Trophoblast cell (in vitro differentiated cells and primary cell): Measurements from ENCODE around the gene KIF16B.
"Not testable (repeated sequence)": the region's sequence is repeated elsewhere in the genome, so short reads cannot be mapped to it uniquely, and the experiment has no call there.

Source experiments
- DNase-seq, 2 donors: peaks; one replicate each; pipeline ENCODE4 v3.0.0-alpha.2; 2016
- H2AFZ ChIP-seq: 2 replicates; pipeline ENCODE4 v1.6.1; 2013; ENCODE audit warnings: low read length, moderate library complexity, mild to moderate bottlenecking; ENCODE audit not compliant: insufficient read depth, poor library complexity
- H2AK5ac ChIP-seq: 2 replicates; pipeline ENCODE4 v1.6.1; 2013; ENCODE audit warnings: mild to moderate bottlenecking, low read length
- H2BK120ac ChIP-seq: 2 replicates; pipeline ENCODE4 v1.6.1; 2013; ENCODE audit warnings: low read length, mild to moderate bottlenecking, moderate library complexity; ENCODE audit not compliant: insufficient read depth, poor library complexity
- H2BK12ac ChIP-seq: 2 replicates; pipeline ENCODE4 v1.6.1; 2013; ENCODE audit warnings: mild to moderate bottlenecking, low read length, moderate library complexity
- H2BK5ac ChIP-seq: 2 replicates; pipeline ENCODE4 v1.6.1; 2013; ENCODE audit warnings: low read length, low read depth, moderate library complexity, mild to moderate bottlenecking; ENCODE audit not compliant: poor library complexity
- H3K14ac ChIP-seq: 2 replicates; pipeline ENCODE4 v1.6.1; 2013; ENCODE audit warnings: mild to moderate bottlenecking, low read length
- H3K18ac ChIP-seq: 2 replicates; pipeline ENCODE4 v1.6.1; 2013; ENCODE audit warnings: mild to moderate bottlenecking, low read length
- H3K23ac ChIP-seq: 2 replicates; pipeline ENCODE4 v1.6.1; 2013; ENCODE audit warnings: low read length
- H3K27ac ChIP-seq: 2 replicates; pipeline ENCODE4 v1.5.1; 2013; ENCODE audit warnings: low read depth, mild to moderate bottlenecking, inconsistent platforms, low read length, moderate library complexity
- H3K27me3 ChIP-seq: 2 replicates; pipeline ENCODE4 v1.6.1; 2013; ENCODE audit warnings: inconsistent platforms, mild to moderate bottlenecking, low read length, moderate library complexity; ENCODE audit not compliant: insufficient read depth
- H3K36me3 ChIP-seq, 2 experiments: 1 replicate in 1 of 2; 2 replicates in 1 of 2; pipeline ENCODE4 v1.6.1; 2013; ENCODE audit warnings: low read length in 2 of 2, mild to moderate bottlenecking in 2 of 2, moderate library complexity in 1 of 2; ENCODE audit not compliant: insufficient read depth in 2 of 2, control insufficient read depth in 1 of 2
- H3K4ac ChIP-seq: 2 replicates; pipeline ENCODE4 v1.6.1; 2013; ENCODE audit warnings: low read depth, mild to moderate bottlenecking, low read length, moderate library complexity
- H3K4me1 ChIP-seq, 2 experiments: 1 replicate in 1 of 2; 2 replicates in 1 of 2; pipeline ENCODE4 v1.6.1; 2013; ENCODE audit warnings: low read length in 2 of 2, mild to moderate bottlenecking in 2 of 2, moderate library complexity in 1 of 2; ENCODE audit not compliant: insufficient read depth in 2 of 2, control insufficient read depth in 1 of 2
- H3K4me2 ChIP-seq: 2 replicates; pipeline ENCODE4 v1.6.1; 2013; ENCODE audit warnings: inconsistent platforms, mild to moderate bottlenecking, low read length, moderate library complexity
- H3K4me3 ChIP-seq: 2 replicates; pipeline ENCODE4 v1.5.1; 2013; ENCODE audit warnings: mild to moderate bottlenecking, low read depth, low read length, inconsistent platforms
- H3K79me1 ChIP-seq: one replicate; pipeline ENCODE4 v1.6.1; 2013; ENCODE audit warnings: low read length
- H3K79me2 ChIP-seq: 2 replicates; pipeline ENCODE4 v1.6.1; 2013; ENCODE audit warnings: low read length, mild to moderate bottlenecking; ENCODE audit not compliant: control insufficient read depth, insufficient read depth, poor library complexity
- H3K9ac ChIP-seq: 2 replicates; pipeline ENCODE4 v1.6.1; 2013; ENCODE audit warnings: mild to moderate bottlenecking, low read length
- H3K9me3 ChIP-seq: 2 replicates; pipeline ENCODE4 v1.6.1; 2013; ENCODE audit warnings: low read depth, mild to moderate bottlenecking, control low read depth, inconsistent platforms, low read length; ENCODE audit not compliant: insufficient read depth
- H4K12ac ChIP-seq: 2 replicates; pipeline ENCODE4 v1.6.1; 2013; ENCODE audit warnings: low read depth, mild to moderate bottlenecking, low read length, moderate library complexity
- H4K8ac ChIP-seq: 2 replicates; pipeline ENCODE4 v1.6.1; 2013; ENCODE audit warnings: low read depth, mild to moderate bottlenecking, low read length, moderate library complexity
- H4K91ac ChIP-seq: one replicate; pipeline ENCODE4 v1.6.1; 2013; ENCODE audit warnings: low read depth, mild to moderate bottlenecking, low read length, moderate library complexity
- WGBS: extraction: QIAGEN DNeasy Blood & Tissue Kit; methylation state at CpG from one replicate; pipeline ENCODE4 v1.1.7; 2013; ENCODE audit warnings: missing lambda C conversion rate; ENCODE audit not compliant: insufficient read length, insufficient coverage; ENCODE audit errors: extremely low coverage; 5-methylcytosine and 5-hydroxymethylcytosine counted together

KIF16B gene

DNA sequence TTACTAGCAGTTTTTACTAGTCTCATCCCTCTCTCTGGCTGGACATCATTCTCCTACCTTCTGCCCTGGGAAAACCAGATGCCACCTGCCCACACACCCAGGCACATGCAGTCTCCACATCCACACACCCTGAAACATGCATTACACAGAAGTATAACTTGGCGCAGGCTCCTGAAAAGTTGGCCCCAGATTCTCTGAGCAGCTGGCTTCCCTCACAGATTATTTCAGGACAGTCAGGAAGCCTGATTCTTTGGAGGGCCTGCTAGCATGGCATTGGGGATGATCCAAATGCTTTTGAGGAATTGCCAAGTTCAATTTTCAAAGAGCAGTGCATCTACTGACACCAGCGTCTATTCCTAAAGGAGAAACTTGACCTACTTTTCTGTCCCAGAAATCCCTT lies 27.8 kb upstream of the KIF16B start:
- Histone ChIP-seq H3K4ac (no peak overlapping the region), H3K4me2 (no peak overlapping the region)

DNA sequence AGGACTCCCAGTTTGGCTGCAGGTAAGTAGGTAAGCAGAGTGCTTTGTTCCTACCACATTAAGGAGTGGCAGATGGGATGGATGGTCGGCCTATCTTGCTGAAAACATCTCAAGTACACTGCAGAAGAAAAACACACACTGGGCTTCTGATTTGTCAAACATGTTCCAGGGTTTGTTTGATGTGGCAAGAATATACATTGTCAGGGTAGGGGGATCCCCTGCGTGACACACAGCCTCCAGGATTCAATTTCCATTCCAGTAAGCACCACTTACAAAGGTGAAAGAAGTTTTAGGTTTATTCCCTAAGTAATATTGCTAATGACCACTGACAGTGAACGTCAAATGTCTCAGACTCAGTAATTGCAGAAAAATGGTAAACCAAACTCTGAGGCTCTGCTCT lies 26.0 kb upstream of the KIF16B start:
- Histone ChIP-seq H2BK120ac (no peak overlapping the region), H4K8ac (no peak overlapping the region), H4K12ac (no peak overlapping the region), H2BK12ac (no peak overlapping the region), H3K79me1 (no peaks in the 10 kb centered on the region), H2AK5ac (no peak overlapping the region), H3K9ac (no peak overlapping the region), H3K14ac (no peak overlapping the region), H2BK5ac (no peak overlapping the region), H3K23ac (no peak overlapping the region), H3K79me2 (no peaks in the 10 kb centered on the region), H3K4me1 (no peaks in the 10 kb centered on the region), H3K36me3 (no peaks in the 10 kb centered on the region), H3K4ac (no peak overlapping the region), H3K27me3 (no peaks in the 10 kb centered on the region), H4K91ac (no peak overlapping the region), H3K27ac (no peak overlapping the region), H3K4me3 (no peak overlapping the region), H3K4me2 (no peak overlapping the region), H3K9me3 (no peaks in the 10 kb centered on the region), H2AFZ (no peak overlapping the region), H3K18ac (no peak overlapping the region)
- no CpG with 5 or more reads among the region's 3 CpGs for WGBS
- DNase-seq = no peak

More for the DNA sequence above, 27.8 kb upstream of the KIF16B start:
- no peaks in the 10 kb centered on the region for H3K4me1 ChIP-seq
- H3K23ac ChIP-seq = no peak overlapping the region
- no peak overlapping the region for H4K8ac ChIP-seq
- DNase-seq = no peak
- H3K36me3 ChIP-seq = no peaks in the 10 kb centered on the region
- no CpG with 5 or more reads among the region's 2 CpGs for WGBS
- H3K4me3 ChIP-seq = no peak overlapping the region
- no peak overlapping the region for H2AFZ ChIP-seq
- no peaks in the 10 kb centered on the region for H3K79me1 ChIP-seq
- no peak overlapping the region for H3K14ac ChIP-seq
- no peak overlapping the region for H2BK120ac ChIP-seq
- H4K12ac ChIP-seq = no peak overlapping the region
- no peak overlapping the region for H3K27ac ChIP-seq
- H3K9me3 ChIP-seq = no peaks in the 10 kb centered on the region
- no peak overlapping the region for H2BK5ac ChIP-seq
- H2AK5ac ChIP-seq = no peak overlapping the region
- no peak overlapping the region for H3K18ac ChIP-seq
- no peak overlapping the region for H3K9ac ChIP-seq
- H4K91ac ChIP-seq = no peak overlapping the region
- no peak overlapping the region for H2BK12ac ChIP-seq
- H3K27me3 ChIP-seq = no peaks in the 10 kb centered on the region
- H3K79me2 ChIP-seq = no peaks in the 10 kb centered on the region

DNA sequence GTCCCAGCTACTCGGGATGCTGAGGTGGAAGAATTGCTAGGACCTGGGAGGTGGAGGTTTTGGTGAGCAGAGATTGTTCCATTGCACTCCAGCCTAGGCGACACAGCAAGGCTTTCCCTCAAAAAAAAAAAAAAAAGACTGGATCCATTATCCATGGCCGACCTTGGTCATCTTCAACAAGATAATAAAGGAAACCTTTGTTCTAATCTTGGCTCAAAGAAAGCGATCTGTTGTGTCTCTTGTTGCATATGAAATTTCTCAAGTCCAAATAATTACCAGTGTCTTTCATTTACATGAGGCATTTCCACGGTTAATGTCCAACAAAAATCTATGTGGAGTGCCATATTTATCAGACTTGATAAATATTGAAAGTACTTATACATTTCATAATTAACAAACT lies 23.7 kb upstream of the KIF16B start:
- Histone ChIP-seq H3K9me3 (no peaks in the 10 kb centered on the region), H4K12ac (no peak overlapping the region), H3K79me1 (no peaks in the 10 kb centered on the region), H3K4me3 (no peak overlapping the region), H3K9ac (no peak overlapping the region), H4K8ac (no peak overlapping the region), H3K4me2 (no peak overlapping the region), H3K4ac (no peak overlapping the region), H3K18ac (no peak overlapping the region), H3K79me2 (no peaks in the 10 kb centered on the region), H2AK5ac (no peak overlapping the region), H4K91ac (no peak overlapping the region), H3K27me3 (no peaks in the 10 kb centered on the region), H2BK120ac (no peak overlapping the region), H3K23ac (no peak overlapping the region), H3K14ac (no peak overlapping the region), H2BK12ac (no peak overlapping the region), H3K27ac (no peak overlapping the region), H3K4me1 (no peaks in the 10 kb centered on the region), H3K36me3 (no peaks in the 10 kb centered on the region), H2AFZ (no peak overlapping the region), H2BK5ac (no peak overlapping the region)
- no CpG with 5 or more reads among the region's 5 CpGs for WGBS
- no peak for DNase-seq

DNA sequence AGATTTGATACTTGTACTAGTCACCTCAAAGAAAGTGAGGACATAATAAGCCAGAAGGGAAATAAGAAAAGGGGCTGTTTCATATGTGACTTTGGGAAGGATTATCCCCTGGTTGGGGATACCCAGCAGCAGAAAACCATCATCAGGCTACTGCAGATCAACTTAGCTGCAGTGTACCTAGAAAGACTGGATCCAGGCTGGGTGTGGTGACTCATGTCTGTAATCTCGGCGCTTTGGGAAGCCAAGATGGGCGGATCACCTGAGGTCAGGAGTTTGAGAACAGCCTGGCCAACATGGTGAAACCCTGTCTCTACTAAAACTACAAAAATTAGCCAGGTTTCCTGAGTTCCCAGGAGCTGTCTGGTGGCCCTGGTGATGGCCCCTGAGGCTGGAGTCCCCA lies 23.2 kb upstream of the KIF16B start:
- H2BK5ac ChIP-seq, H3K79me1 ChIP-seq, H2AK5ac ChIP-seq, H3K4me1 ChIP-seq, H3K18ac ChIP-seq, H2AFZ ChIP-seq, H4K91ac ChIP-seq, H3K9me3 ChIP-seq, H3K36me3 ChIP-seq, H3K79me2 ChIP-seq, H4K8ac ChIP-seq, H3K9ac ChIP-seq, H3K4ac ChIP-seq, H3K23ac ChIP-seq, H3K4me2 ChIP-seq, H2BK120ac ChIP-seq, H3K14ac ChIP-seq, H2BK12ac ChIP-seq, DNase-seq, H3K4me3 ChIP-seq, H3K27me3 ChIP-seq, H4K12ac ChIP-seq, H3K27ac ChIP-seq: not testable (repeated sequence)
- WGBS = no CpG with 5 or more reads among the region's 3 CpGs
